OCI-LY1 (cell line): ENCODE results near the gene USP24.

Experiments
- H2AFZ ChIP-seq: fragments of 200-600 bp; sonication (generic), shearing (Covaris generic); 2 replicates; pipeline ENCODE4 v1.6.0; 2014; ENCODE audit warnings: antibody characterized with exemption, mild to moderate bottlenecking, low read length
- H3F3A ChIP-seq: fragments of 200-600 bp; sonication (generic), shearing (Covaris generic); 2 replicates; pipeline ENCODE4 v1.6.0; 2014; ENCODE audit warnings: mild to moderate bottlenecking, antibody characterized with exemption, low read length, moderate library complexity; ENCODE audit not compliant: insufficient read depth
- H3K27ac ChIP-seq: fragments of 200-600 bp; sonication (generic); 2 replicates; pipeline ENCODE4 v1.5.1; 2014; ENCODE audit warnings: low read length, mixed run types, mild to moderate bottlenecking, low read depth; ENCODE audit not compliant: poor library complexity, severe bottlenecking
- H3K27me3 ChIP-seq: fragments of 200-600 bp; sonication (generic); 2 replicates; pipeline ENCODE4 v1.6.0; 2014; ENCODE audit warnings: antibody characterized with exemption, mild to moderate bottlenecking, low read length, moderate library complexity; ENCODE audit not compliant: insufficient read depth
- H3K36me3 ChIP-seq: fragments of 200-600 bp; sonication (generic); 2 replicates; pipeline ENCODE4 v1.6.1; 2014; ENCODE audit warnings: mild to moderate bottlenecking, antibody characterized with exemption, low read length, moderate library complexity, mixed read lengths; ENCODE audit not compliant: insufficient read depth
- H3K4me1 ChIP-seq: fragments of 200-600 bp; sonication (generic); 2 replicates; pipeline ENCODE4 v1.5.1; 2014; ENCODE audit warnings: mild to moderate bottlenecking, low read length, moderate library complexity; ENCODE audit not compliant: insufficient read depth, severe bottlenecking
- H3K4me2 ChIP-seq: fragments of 200-600 bp; sonication (generic), shearing (Covaris generic); 2 replicates; pipeline ENCODE4 v1.6.1; 2014; ENCODE audit warnings: low read length
- H3K4me3 ChIP-seq: fragments of 200-600 bp; sonication (generic); 2 replicates; pipeline ENCODE4 v1.5.1; 2014; ENCODE audit warnings: low read length, low read depth, mild to moderate bottlenecking, mixed read lengths; ENCODE audit not compliant: poor library complexity, severe bottlenecking
- H3K79me2 ChIP-seq: fragments of 200-600 bp; shearing (Covaris generic); 2 replicates; pipeline ENCODE4 v1.6.1; 2016; ENCODE audit warnings: mixed run types, low read length, mixed read lengths; ENCODE audit not compliant: insufficient read depth
- H3K9ac ChIP-seq: fragments of 200-600 bp; sonication (generic), shearing (Covaris generic); 2 replicates; pipeline ENCODE4 v1.6.1; 2014; ENCODE audit warnings: mild to moderate bottlenecking, low read length, mixed read lengths
- H3K9me2 ChIP-seq: fragments of 200-600 bp; sonication (generic), shearing (Covaris generic); 2 replicates; pipeline ENCODE4 v1.6.1; 2014; ENCODE audit warnings: low read depth, mild to moderate bottlenecking, low read length, mixed read lengths
- H3K9me3 ChIP-seq: fragments of 200-600 bp; shearing (Covaris generic); 2 replicates; pipeline ENCODE4 v1.6.1; 2014; ENCODE audit warnings: low read length, mixed read lengths
- H4K20me1 ChIP-seq: fragments of 200-600 bp; sonication (generic), shearing (Covaris generic); 2 replicates; pipeline ENCODE4 v1.6.0; 2016; ENCODE audit warnings: mild to moderate bottlenecking, low read length; ENCODE audit not compliant: insufficient read depth
- CTCF ChIP-seq: fragments of 200-600 bp; sonication (generic), shearing (Covaris generic); IDR thresholded peaks from 2 replicates; pipeline ENCODE4 v1.5.1; 2017; ENCODE audit warnings: mild to moderate bottlenecking, antibody characterized with exemption, low read length, moderate library complexity, mixed read lengths
- EZH2 ChIP-seq: fragments of 200-600 bp; sonication (generic), shearing (Covaris generic); IDR thresholded peaks from 2 replicates; pipeline ENCODE4 v1.8.0; 2017; ENCODE audit warnings: borderline replicate concordance, mixed run types, mild to moderate bottlenecking, antibody characterized with exemption, low read length, moderate library complexity, mixed read lengths

The USP24 gene

DNA sequence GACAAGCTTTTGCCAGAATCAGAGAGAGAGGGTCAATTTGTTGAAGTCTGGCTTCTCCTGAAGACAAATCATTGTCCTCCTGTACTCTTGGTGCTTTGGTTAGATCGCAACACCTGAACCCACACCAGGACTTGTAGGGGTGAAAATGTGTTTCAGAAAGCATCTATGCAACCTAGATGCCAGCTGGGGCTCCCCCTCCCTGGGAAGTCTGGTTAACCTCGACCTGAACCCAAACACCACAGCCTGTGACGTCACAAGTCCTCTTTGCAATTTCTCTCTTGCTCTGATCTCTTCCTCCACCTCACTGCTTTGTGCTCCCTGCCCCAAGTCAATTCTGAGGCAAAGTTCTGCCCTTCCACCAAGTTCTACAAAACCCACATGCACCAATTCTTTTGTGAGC lies 42.8 kb upstream of the USP24 start:
- no peak for TF ChIP-seq EZH2
- TF ChIP-seq CTCF = no peak
- H3K79me2 ChIP-seq = no peaks in the 10 kb centered on the region

DNA sequence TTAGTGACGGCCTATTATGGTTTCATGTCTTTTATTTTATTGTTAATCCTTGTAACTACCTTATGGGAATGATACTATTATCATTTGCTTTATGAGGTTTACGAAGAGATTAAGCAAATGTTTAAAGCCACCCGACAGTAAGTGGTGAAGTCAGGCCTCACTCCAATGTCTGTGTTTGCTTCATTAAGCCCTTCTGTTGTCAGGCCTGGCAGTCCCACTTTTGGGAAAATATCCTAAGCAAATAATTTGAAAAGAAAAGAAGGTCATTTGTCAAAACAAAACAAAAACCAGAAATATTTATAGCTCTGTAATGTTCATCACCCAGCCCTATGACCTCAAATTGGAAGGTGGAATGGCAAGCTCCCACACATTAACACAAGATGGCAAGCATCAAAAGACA lies 40.7 kb upstream of the USP24 start:
- TF ChIP-seq EZH2 = no peak
- no peak for TF ChIP-seq CTCF
- H3K79me2 ChIP-seq = no peaks in the 10 kb centered on the region
- no peaks in the 10 kb centered on the region for H3K36me3 ChIP-seq
- H3K9ac ChIP-seq = no peak overlapping the region
- no peaks in the 10 kb centered on the region; the same call in 1 of the 2 replicates for H3K27me3 ChIP-seq
- H4K20me1 ChIP-seq = no peaks in the 10 kb centered on the region
- H3K9me2 ChIP-seq = no peaks in the 10 kb centered on the region
- no peaks in the 10 kb centered on the region for H3K4me1 ChIP-seq
- no peak overlapping the region for H3K27ac ChIP-seq
- H3F3A ChIP-seq = no peaks in the 10 kb centered on the region
- H2AFZ ChIP-seq = no peak overlapping the region
- no peaks in the 10 kb centered on the region for H3K9me3 ChIP-seq
- no peak overlapping the region for H3K4me2 ChIP-seq
- no peak overlapping the region for H3K4me3 ChIP-seq

More for the DNA sequence above, 42.8 kb upstream of the USP24 start:
- H3K9ac ChIP-seq = no peak overlapping the region
- H3K9me2 ChIP-seq = no peaks in the 10 kb centered on the region
- no peaks in the 10 kb centered on the region for H3K9me3 ChIP-seq
- no peak overlapping the region for H3K4me2 ChIP-seq
- H3F3A ChIP-seq = no peaks in the 10 kb centered on the region
- no peaks in the 10 kb centered on the region for H3K36me3 ChIP-seq
- no peak overlapping the region for H3K27ac ChIP-seq
- H3K4me3 ChIP-seq = no peak overlapping the region
- H4K20me1 ChIP-seq = no peaks in the 10 kb centered on the region
- H3K27me3 ChIP-seq = no peaks in the 10 kb centered on the region; the same call in 1 of the 2 replicates
- H2AFZ ChIP-seq = no peak overlapping the region
- no peaks in the 10 kb centered on the region for H3K4me1 ChIP-seq

DNA sequence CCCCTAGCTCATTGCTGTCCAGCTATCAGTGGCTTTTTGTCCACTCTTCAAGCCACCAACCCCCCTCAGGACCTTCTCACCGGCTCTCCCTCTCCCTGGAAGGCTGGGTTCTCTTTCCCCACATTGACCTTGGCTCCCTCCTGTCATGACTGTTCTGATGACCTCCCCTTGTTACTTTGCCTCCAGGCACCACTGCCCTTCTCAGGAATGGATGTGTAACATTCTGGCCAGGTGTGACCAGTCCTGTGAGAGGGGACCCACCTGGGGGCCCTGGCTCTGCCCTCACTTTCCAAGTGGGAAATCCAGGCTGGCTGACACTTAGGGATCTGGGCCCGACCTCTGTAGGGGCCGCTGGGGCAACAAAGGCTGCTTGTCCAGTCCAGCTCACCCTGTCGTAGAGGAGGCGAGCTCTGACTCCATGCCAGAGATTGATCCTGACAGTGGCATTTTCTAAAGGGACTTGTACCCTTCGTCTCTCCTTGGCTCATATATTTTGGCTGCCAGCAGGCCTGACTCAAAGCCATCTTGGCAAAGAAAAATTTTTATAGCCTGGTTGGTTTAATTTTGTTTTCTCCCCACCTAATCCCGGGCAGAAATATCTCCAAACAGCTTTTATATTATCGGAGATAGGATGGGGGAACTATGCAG lies 37.9 kb upstream of the USP24 start:
- Histone ChIP-seq H3K4me1 (no peaks in the 10 kb centered on the region), H3K27me3 (no peaks in the 10 kb centered on the region; the same call in 1 of the 2 replicates), H4K20me1 (no peaks in the 10 kb centered on the region), H3K36me3 (no peaks in the 10 kb centered on the region), H3K9me3 (no peaks in the 10 kb centered on the region), H3K27ac (no peak overlapping the region), H2AFZ (no peak overlapping the region), H3K9ac (no peak overlapping the region), H3K4me3 (no peak overlapping the region), H3K79me2 (no peaks in the 10 kb centered on the region), H3K4me2 (no peak overlapping the region), H3K9me2 (no peaks in the 10 kb centered on the region), H3F3A (no peaks in the 10 kb centered on the region)
- no peak for TF ChIP-seq EZH2
- no peak for TF ChIP-seq CTCF
